ENCODE measurements around the gene FAM76A. TPM values are rescaled to one million over a fixed set of nuclear protein-coding genes. Genes with fewer than 3 reads are reported as not detected.

FAM76A gene
- total and polyA plus RNA-seq, 9 of the 15 experiments (the other 6 are each of a cell fraction or from before 2014, with no cell fraction given), result 9.5 to 14.6 (median 11.4) TPM

GRCh38 chr1:27772932-27773825 is 47.4 kb downstream of the FAM76A start, which contains the start of gene STX12 (continued):
- 0 out of 2 replicates have a peak, but pooled peaks have one; percentile 35 for TF ChIP-seq POLR2H (tag; IDR thresholded peaks at IDR 0.05; ENCODE audit: low read depth)
- TF ChIP-seq CGGBP1 (CRISPR knock-in tag; IDR thresholded peaks at IDR 0.05), result no peak
- TF ChIP-seq DMBX1 (CRISPR knock-in tag; IDR thresholded peaks at IDR 0.05; ENCODE audit: borderline replicate concordance), result no peak
- TF ChIP-seq BRCA1 (IDR thresholded peaks at IDR 0.05), result no peak
- TF ChIP-seq BRCA1 (CRISPR knock-in tag; IDR thresholded peaks at IDR 0.05), result no peak
- no peak; the same call in 1 of the 2 replicates for TF ChIP-seq BCOR (IDR thresholded peaks at IDR 0.05)
- TF ChIP-seq NCOA4 (IDR thresholded peaks at IDR 0.05; ENCODE audit: partially characterized antibody), result no peak
- peak in 1 of 2 experiments; percentile 14; a peak in 1 of 4 replicates for TF ChIP-seq FOXK2 (conservative IDR thresholded peaks at IDR 0.05 in 1 of 2, IDR thresholded peaks at IDR 0.05 in 1 of 2; ENCODE audit: low read depth in 2 of 2)
- no peak for TF ChIP-seq ZNF586 (CRISPR knock-in tag; conservative IDR thresholded peaks at IDR 0.05)
- TF ChIP-seq PKNOX1 (IDR thresholded peaks at IDR 0.05), result peak; percentile 21
- TF ChIP-seq ZNF717 (CRISPR knock-in tag; IDR thresholded peaks at IDR 0.05), result no peak
- peak; percentile 67 for TF ChIP-seq HMGN3 (IDR thresholded peaks at IDR 0.05; ENCODE audit: borderline replicate concordance, extremely low read depth, insufficient read length, low read depth, low read length)
- TF ChIP-seq NCOA6 (IDR thresholded peaks at IDR 0.05), result no peak
- no peak for TF ChIP-seq ESRRB (CRISPR knock-in tag; IDR thresholded peaks at IDR 0.05; ENCODE audit: borderline replicate concordance)
- no peak for TF ChIP-seq IFI16 (CRISPR knock-in tag; IDR thresholded peaks at IDR 0.05)
- no peak for TF ChIP-seq FOXP1 (CRISPR knock-in tag; IDR thresholded peaks at IDR 0.05)
- peak; percentile 60; the same call in 1 of the 2 replicates for TF ChIP-seq TAF7 (tag; IDR thresholded peaks at IDR 0.05)
- TF ChIP-seq MCM7 (IDR thresholded peaks at IDR 0.05), result no peak
- TF ChIP-seq E2F6 (IDR thresholded peaks at IDR 0.05; ENCODE audit: borderline replicate concordance in 1 of 2, extremely low read depth in 1 of 2, insufficient read depth in 1 of 2, insufficient read length in 1 of 2, low read depth in 1 of 2, low read length in 1 of 2, poor library complexity in 1 of 2, severe bottlenecking in 1 of 2), result peak in 1 of 2 experiments; percentile 32
- TF ChIP-seq CUX1 (CRISPR knock-in tag; IDR thresholded peaks at IDR 0.05), result no peak
- no peak for TF ChIP-seq PHF20 (IDR thresholded peaks at IDR 0.05; ENCODE audit: partially characterized antibody)

Data from K562 (cell line).